ENCODE data around the gene PI4KA. TPM values are rescaled to one million over a fixed set of nuclear protein-coding genes. Genes with fewer than 3 reads are reported as not detected.

PI4KA gene
- total RNA-seq, 1 experiment from 2014 or later = 54.3 TPM

GRCh38 chr22:20741008-20741633 is 117.5 kb downstream of the PI4KA start:
- CTCF ChIA-PET = interaction anchor here (0.6 kb wide), 1 partner anchor 50 kb away, joined by 3 read pairs; no protein-coding TSS in a partner anchor
- POLR2A ChIA-PET = no interaction called here

GRCh38 chr22:20740222-20740951 is 118.2 kb downstream of the PI4KA start:
- Histone ChIP-seq H3K4me1 (ENCODE audit: control insufficient read depth, insufficient read depth, low read length) (no peaks in the 10 kb centered on the region), H3K4me3 (ENCODE audit: low read depth in 2 of 2, low read length in 2 of 2) (no peak overlapping the region), H3K36me3 (ENCODE audit: control insufficient read depth, insufficient read depth, low read length) (no peaks in the 10 kb centered on the region), H3K27me3 (ENCODE audit: control insufficient read depth, insufficient read depth, low read length) (no peaks in the 10 kb centered on the region), H3K27ac (ENCODE audit: low read length) (no peak overlapping the region), H3K9me3 (ENCODE audit: control insufficient read depth, insufficient read depth, low read depth, low read length) (no peaks in the 10 kb centered on the region)
- ChIA-PET CTCF (interaction anchor here (0.6 kb wide), 1 partner anchor 51 kb away, joined by 3 read pairs; no protein-coding TSS in a partner anchor), POLR2A (no interaction called here)
- BruUV-seq (replicated peaks) = no TSS peak
- intact Hi-C loops (cut with micrococcal nuclease; ENCODE audit: unreplicated experiment) (no loop called here), in situ Hi-C loops (cut with HindIII; ENCODE audit: low pct_unique_long_range_greater_than_20kb, low sequenced_read_pairs) (no loop called here)
- ATAC-seq (no peak), DNase-seq (ENCODE audit: low read depth, low spot score) (no peak)
- no peak for TF ChIP-seq POLR2AphosphoS5 (IDR thresholded peaks at IDR 0.05; ENCODE audit: low read depth, low read length)
- no peak for TF ChIP-seq REST (IDR thresholded peaks at IDR 0.05; ENCODE audit: insufficient read depth in 1 of 2, low read depth in 2 of 2, low read length in 1 of 2)
- TF ChIP-seq SIN3A (IDR thresholded peaks at IDR 0.05; ENCODE audit: borderline replicate concordance, insufficient read depth, low read depth, low read length) = no peak
- no peak for TF ChIP-seq CTCF (IDR thresholded peaks at IDR 0.05)
- no peak for TF ChIP-seq TCF7L2 (IDR thresholded peaks at IDR 0.05; ENCODE audit: low read depth, low read length)

More at GRCh38 chr22:20741008-20741633, 117.5 kb downstream of the PI4KA start:
- no peak for TF ChIP-seq REST (IDR thresholded peaks at IDR 0.05; ENCODE audit: insufficient read depth in 1 of 2, low read depth in 2 of 2, low read length in 1 of 2)
- no peak for TF ChIP-seq CTCF (IDR thresholded peaks at IDR 0.05)
- Histone ChIP-seq H3K27ac (ENCODE audit: low read length) (no peak overlapping the region), H3K27me3 (ENCODE audit: control insufficient read depth, insufficient read depth, low read length) (no peaks in the 10 kb centered on the region), H3K9me3 (ENCODE audit: control insufficient read depth, insufficient read depth, low read depth, low read length) (no peaks in the 10 kb centered on the region), H3K4me3 (ENCODE audit: low read depth in 2 of 2, low read length in 2 of 2) (no peak overlapping the region), H3K4me1 (ENCODE audit: control insufficient read depth, insufficient read depth, low read length) (no peaks in the 10 kb centered on the region), H3K36me3 (ENCODE audit: control insufficient read depth, insufficient read depth, low read length) (no peaks in the 10 kb centered on the region)
- ATAC-seq (no peak), DNase-seq (ENCODE audit: low read depth, low spot score) (no peak)
- intact Hi-C loops (cut with micrococcal nuclease; ENCODE audit: unreplicated experiment) (no loop called here), in situ Hi-C loops (cut with HindIII; ENCODE audit: low pct_unique_long_range_greater_than_20kb, low sequenced_read_pairs) (no loop called here)
- BruUV-seq (replicated peaks) = no TSS peak
